ENCODE data around the gene PHF21B.

The PHF21B gene

GRCh38 chr22:44848791-44849420, 160.9 kb downstream of the PHF21B start:
- TF ChIP-seq SPI1 (IDR thresholded peaks at IDR 0.05; ENCODE audit: low read depth, low read length) (no peak), TAF1 (IDR thresholded peaks at IDR 0.05; ENCODE audit: low read depth, low read length) (no peak), POU2F2 (IDR thresholded peaks at IDR 0.05; ENCODE audit: low read depth, low read length) (no peak), POLR2A (IDR thresholded peaks at IDR 0.05; ENCODE audit: low read depth, low read length) (no peak), POLR2AphosphoS5 (IDR thresholded peaks at IDR 0.05; ENCODE audit: low read depth, low read length) (no peak), PAX5 (IDR thresholded peaks at IDR 0.05; ENCODE audit: insufficient read depth, low read length, severe bottlenecking) (no peak)
- DNase-seq (ENCODE audit: insufficient read length, low spot score) (no peak), FAIRE-seq (no peak)

- no peak for DNase-seq (ENCODE audit: insufficient read length, low spot score)
- TF ChIP-seq PAX5 (IDR thresholded peaks at IDR 0.05; ENCODE audit: insufficient read depth, low read length, severe bottlenecking) (no peak), POLR2AphosphoS5 (IDR thresholded peaks at IDR 0.05; ENCODE audit: low read depth, low read length) (no peak), TAF1 (IDR thresholded peaks at IDR 0.05; ENCODE audit: low read depth, low read length) (no peak), SPI1 (IDR thresholded peaks at IDR 0.05; ENCODE audit: low read depth, low read length) (no peak), POLR2A (IDR thresholded peaks at IDR 0.05; ENCODE audit: low read depth, low read length) (no peak), POU2F2 (IDR thresholded peaks at IDR 0.05; ENCODE audit: low read depth, low read length) (no peak)
These were observed 161.5 kb downstream of the PHF21B start for GRCh38 chr22:44848296-44848741.

GRCh38 chr22:44847892-44848291, 161.9 kb downstream of the PHF21B start:
- TF ChIP-seq PAX5 (IDR thresholded peaks at IDR 0.05; ENCODE audit: insufficient read depth, low read length, severe bottlenecking): no peak
- no peak for TF ChIP-seq POLR2A (IDR thresholded peaks at IDR 0.05; ENCODE audit: low read depth, low read length)
- no peak for TF ChIP-seq POLR2AphosphoS5 (IDR thresholded peaks at IDR 0.05; ENCODE audit: low read depth, low read length)
- TF ChIP-seq POU2F2 (IDR thresholded peaks at IDR 0.05; ENCODE audit: low read depth, low read length): no peak
- TF ChIP-seq TAF1 (IDR thresholded peaks at IDR 0.05; ENCODE audit: low read depth, low read length): no peak
- TF ChIP-seq SPI1 (IDR thresholded peaks at IDR 0.05; ENCODE audit: low read depth, low read length): no peak
- DNase-seq (ENCODE audit: insufficient read length, low spot score) (no peak), FAIRE-seq (no peak)

More at GRCh38 chr22:44848296-44848741, 161.5 kb downstream of the PHF21B start:
- FAIRE-seq: no peak

- TF ChIP-seq PAX5 (IDR thresholded peaks at IDR 0.05; ENCODE audit: insufficient read depth, low read length, severe bottlenecking) (no peak), TAF1 (IDR thresholded peaks at IDR 0.05; ENCODE audit: low read depth, low read length) (no peak), POLR2AphosphoS5 (IDR thresholded peaks at IDR 0.05; ENCODE audit: low read depth, low read length) (no peak), POLR2A (IDR thresholded peaks at IDR 0.05; ENCODE audit: low read depth, low read length) (no peak), POU2F2 (IDR thresholded peaks at IDR 0.05; ENCODE audit: low read depth, low read length) (no peak)
- FAIRE-seq (no peak), DNase-seq (ENCODE audit: insufficient read length, low spot score) (no peak)
These were observed 162.4 kb downstream of the PHF21B start for GRCh38 chr22:44847380-44847779.

- no peak for FAIRE-seq
These were observed 163.0 kb downstream of the PHF21B start for GRCh38 chr22:44846726-44847275.

GRCh38 chr22:44845796-44846720, 163.7 kb downstream of the PHF21B start:
- no peak for FAIRE-seq
- no peak for DNase-seq (ENCODE audit: insufficient read length, low spot score)
- TF ChIP-seq TAF1 (IDR thresholded peaks at IDR 0.05; ENCODE audit: low read depth, low read length) (no peak), POLR2AphosphoS5 (IDR thresholded peaks at IDR 0.05; ENCODE audit: low read depth, low read length) (no peak), PAX5 (IDR thresholded peaks at IDR 0.05; ENCODE audit: insufficient read depth, low read length, severe bottlenecking) (no peak), SPI1 (IDR thresholded peaks at IDR 0.05; ENCODE audit: low read depth, low read length) (no peak), POLR2A (IDR thresholded peaks at IDR 0.05; ENCODE audit: low read depth, low read length) (no peak), POU2F2 (IDR thresholded peaks at IDR 0.05; ENCODE audit: low read depth, low read length) (no peak)

More at GRCh38 chr22:44846726-44847275, 163.0 kb downstream of the PHF21B start:
- no peak for DNase-seq (ENCODE audit: insufficient read length, low spot score)
- no peak for TF ChIP-seq POLR2AphosphoS5 (IDR thresholded peaks at IDR 0.05; ENCODE audit: low read depth, low read length)

GRCh38 chr22:44845191-44845590, 164.6 kb downstream of the PHF21B start:
- no peak for TF ChIP-seq SPI1 (IDR thresholded peaks at IDR 0.05; ENCODE audit: low read depth, low read length)
- TF ChIP-seq POLR2AphosphoS5 (IDR thresholded peaks at IDR 0.05; ENCODE audit: low read depth, low read length): no peak
- no peak for TF ChIP-seq POU2F2 (IDR thresholded peaks at IDR 0.05; ENCODE audit: low read depth, low read length)
- no peak for TF ChIP-seq PAX5 (IDR thresholded peaks at IDR 0.05; ENCODE audit: insufficient read depth, low read length, severe bottlenecking)
- no peak for TF ChIP-seq POLR2A (IDR thresholded peaks at IDR 0.05; ENCODE audit: low read depth, low read length)
- FAIRE-seq: no peak
- DNase-seq (ENCODE audit: insufficient read length, low spot score): no peak

GRCh38 chr22:44842417-44842816, 167.4 kb downstream of the PHF21B start:
- no peak for TF ChIP-seq TAF1 (IDR thresholded peaks at IDR 0.05; ENCODE audit: low read depth, low read length)
- TF ChIP-seq POLR2A (IDR thresholded peaks at IDR 0.05; ENCODE audit: low read depth, low read length): no peak
- TF ChIP-seq POU2F2 (IDR thresholded peaks at IDR 0.05; ENCODE audit: low read depth, low read length): no peak
- no peak for TF ChIP-seq SPI1 (IDR thresholded peaks at IDR 0.05; ENCODE audit: low read depth, low read length)
- no peak for TF ChIP-seq POLR2AphosphoS5 (IDR thresholded peaks at IDR 0.05; ENCODE audit: low read depth, low read length)
- TF ChIP-seq PAX5 (IDR thresholded peaks at IDR 0.05; ENCODE audit: insufficient read depth, low read length, severe bottlenecking): no peak
- DNase-seq (ENCODE audit: insufficient read length, low spot score): no peak
- no peak for FAIRE-seq

GRCh38 chr22:44840611-44841322, 169.0 kb downstream of the PHF21B start:
- no peak for DNase-seq (ENCODE audit: insufficient read length, low spot score)
- FAIRE-seq: no peak
- TF ChIP-seq PAX5 (IDR thresholded peaks at IDR 0.05; ENCODE audit: insufficient read depth, low read length, severe bottlenecking): no peak
- no peak for TF ChIP-seq SPI1 (IDR thresholded peaks at IDR 0.05; ENCODE audit: low read depth, low read length)
- no peak for TF ChIP-seq TAF1 (IDR thresholded peaks at IDR 0.05; ENCODE audit: low read depth, low read length)
- no peak for TF ChIP-seq POLR2AphosphoS5 (IDR thresholded peaks at IDR 0.05; ENCODE audit: low read depth, low read length)
- TF ChIP-seq POLR2A (IDR thresholded peaks at IDR 0.05; ENCODE audit: low read depth, low read length): no peak
- no peak for TF ChIP-seq POU2F2 (IDR thresholded peaks at IDR 0.05; ENCODE audit: low read depth, low read length)
